ENCODE measurements around the gene RAP1A.
A peak's percentile ranks its signal among the peaks of the same experiment; 100 is the strongest.

Gene RAP1A

DNA sequence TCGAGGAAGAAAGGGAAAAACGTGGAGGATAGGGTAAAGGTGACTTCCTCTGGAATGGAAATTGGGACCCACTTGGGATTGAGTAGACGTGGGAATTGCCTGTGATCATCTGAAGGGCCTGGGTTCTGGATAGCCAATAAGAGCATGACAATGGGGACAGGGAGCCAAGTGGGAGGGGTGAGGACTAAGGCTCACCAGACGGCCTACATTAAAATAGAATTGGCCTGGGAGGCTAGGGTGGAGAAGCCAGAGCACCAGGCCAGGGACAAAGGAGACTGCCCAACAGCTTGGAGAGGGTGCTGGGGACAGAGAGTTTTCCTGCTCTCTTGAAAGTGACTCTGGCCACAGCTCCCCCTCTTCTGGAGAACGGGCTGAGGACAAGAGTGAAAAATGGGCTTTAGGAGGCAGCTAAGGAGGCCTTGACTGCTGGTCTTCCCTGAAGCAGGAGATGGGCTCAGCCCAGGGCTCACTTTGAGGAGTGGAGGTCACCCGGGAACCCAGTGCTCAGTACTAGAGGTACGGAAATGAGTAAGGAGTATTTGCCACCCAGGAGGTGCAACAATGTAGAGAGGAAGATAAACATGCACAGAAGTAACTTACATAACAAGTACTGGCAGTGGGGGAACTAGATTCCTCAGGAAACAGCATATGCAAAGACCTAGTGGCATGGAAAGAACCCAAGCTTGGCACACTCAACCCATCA lies 100.8 kb downstream of the RAP1A start:
- Mint-ChIP-seq H3K27ac (no peak overlapping the region), H3K9me3 (no peaks in the 10 kb centered on the region), H3K4me3 (no peak overlapping the region), H3K36me3 (ENCODE audit: low read depth) (no peaks in the 10 kb centered on the region), H3K27me3 (ENCODE audit: low read depth, poor library complexity) (peaks cover 7% of the 10 kb centered on the region), H3K4me1 (peaks cover 33% of the 10 kb centered on the region)
- no peak for TF ChIP-seq CTCF (IDR thresholded peaks at IDR 0.05)
- DNase-seq: no peak

DNA sequence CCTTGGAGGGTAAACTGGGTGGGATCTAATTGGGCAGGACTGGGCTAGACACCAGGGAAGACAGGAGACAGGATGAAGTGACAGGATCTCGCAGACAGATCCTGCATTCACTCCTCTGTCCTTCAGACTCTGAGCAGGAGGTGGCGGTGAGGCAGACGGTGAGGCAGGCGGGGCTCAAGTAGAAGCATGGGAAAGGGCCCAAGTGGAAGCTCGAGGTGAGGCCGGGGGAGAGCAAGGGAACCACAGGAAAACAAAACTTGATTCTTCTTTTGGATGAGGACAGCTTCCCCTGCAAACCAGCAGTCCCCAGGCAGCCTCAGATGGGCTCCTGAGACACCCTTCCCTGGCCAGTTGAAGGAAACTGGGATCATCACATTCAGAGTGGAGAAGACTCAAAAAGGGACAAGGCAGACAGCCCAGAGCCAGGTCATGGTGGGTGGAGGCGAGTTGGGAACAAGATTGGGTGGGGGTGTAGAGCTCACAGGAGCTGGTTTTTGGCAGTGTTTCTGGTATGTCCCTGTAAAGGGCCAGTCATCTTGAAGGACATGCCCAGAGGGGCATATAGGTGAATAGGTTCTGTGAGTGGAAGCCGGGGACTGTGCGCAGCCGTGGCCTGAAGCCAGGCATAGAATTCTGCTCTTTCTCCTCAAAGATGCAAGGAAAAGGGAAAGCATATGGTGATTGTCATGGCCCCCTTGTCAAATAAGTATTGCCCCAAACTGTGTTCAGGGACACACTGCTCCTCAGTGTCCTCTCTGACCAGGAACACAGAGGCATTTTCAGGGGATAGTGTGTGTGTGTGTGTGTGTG lies 101.6 kb downstream of the RAP1A start:
- Mint-ChIP-seq H3K4me3 (no peak overlapping the region), H3K27ac (peak overlapping the region; percentile 21), H3K36me3 (ENCODE audit: low read depth) (no peaks in the 10 kb centered on the region), H3K9me3 (no peaks in the 10 kb centered on the region), H3K27me3 (ENCODE audit: low read depth, poor library complexity) (peaks cover 7% of the 10 kb centered on the region), H3K4me1 (peaks cover 39% of the 10 kb centered on the region)
- no peak for TF ChIP-seq CTCF (IDR thresholded peaks at IDR 0.05)
- DNase-seq: no peak

DNA sequence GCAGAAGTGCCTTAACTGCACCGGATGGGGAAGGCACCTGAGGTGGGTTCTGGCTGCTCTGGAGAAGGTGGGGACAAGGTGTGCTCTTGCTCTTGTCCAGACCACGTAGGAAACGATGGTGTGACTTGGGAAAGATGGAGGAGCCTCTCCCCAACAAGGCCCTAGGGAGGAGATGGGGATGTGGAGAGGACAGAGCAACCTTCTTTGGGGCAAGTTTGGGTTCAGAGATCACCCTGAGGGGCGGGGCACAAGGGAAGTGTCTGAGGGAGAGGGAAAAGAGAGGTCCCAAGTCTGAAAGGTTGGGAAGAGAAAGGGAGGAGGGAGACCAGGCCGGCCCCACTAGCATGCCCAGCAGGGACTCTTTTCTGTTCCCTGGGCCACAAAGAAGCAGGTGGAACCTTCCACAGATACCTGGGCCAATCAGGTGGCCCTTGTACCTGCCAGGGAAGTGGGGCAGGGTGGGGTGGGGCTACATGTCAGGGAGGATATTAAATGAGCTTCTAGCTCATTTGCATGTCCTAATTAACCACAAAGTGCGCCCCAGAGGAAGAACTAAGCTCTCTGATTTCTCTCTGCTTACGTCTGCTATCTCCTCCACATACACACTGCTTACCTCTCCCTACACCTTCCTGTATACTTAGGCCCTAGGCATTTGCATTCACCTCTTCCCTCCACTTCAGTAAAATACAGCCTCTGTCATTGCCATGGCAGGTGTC lies 103.7 kb downstream of the RAP1A start:
- no peak for TF ChIP-seq CTCF (IDR thresholded peaks at IDR 0.05)
- DNase-seq: no peak
- H3K4me3 Mint-ChIP-seq: no peak overlapping the region
- no peak overlapping the region for H3K27ac Mint-ChIP-seq
- no peaks in the 10 kb centered on the region for H3K9me3 Mint-ChIP-seq
- H3K27me3 Mint-ChIP-seq (ENCODE audit: low read depth, poor library complexity): peaks cover 7% of the 10 kb centered on the region
- peaks cover 5% of the 10 kb centered on the region for H3K36me3 Mint-ChIP-seq (ENCODE audit: low read depth)
- H3K4me1 Mint-ChIP-seq: peaks cover 60% of the 10 kb centered on the region

- Mint-ChIP-seq H3K27me3 (ENCODE audit: low read depth, poor library complexity) (peaks cover 7% of the 10 kb centered on the region), H3K4me1 (peaks cover 66% of the 10 kb centered on the region), H3K27ac (peak overlapping the region; percentile 84), H3K36me3 (ENCODE audit: low read depth) (peaks cover 5% of the 10 kb centered on the region), H3K4me3 (no peak overlapping the region), H3K9me3 (no peaks in the 10 kb centered on the region)
- DNase-seq: no peak
- TF ChIP-seq CTCF (IDR thresholded peaks at IDR 0.05): no peak
Measured at GRCh38 chr1:111723871-111724270, 104.3 kb downstream of the RAP1A start.

GRCh38 chr1:111725192-111725591 lies 105.6 kb downstream of the RAP1A start:
- peak; percentile 47 for DNase-seq
- Mint-ChIP-seq H3K4me1 (peaks cover 79% of the 10 kb centered on the region), H3K27me3 (ENCODE audit: low read depth, poor library complexity) (peaks cover 7% of the 10 kb centered on the region), H3K36me3 (ENCODE audit: low read depth) (peaks cover 5% of the 10 kb centered on the region), H3K27ac (peak overlapping the region; percentile 21), H3K4me3 (peak overlapping the region; percentile 45), H3K9me3 (no peaks in the 10 kb centered on the region)
- no peak for TF ChIP-seq CTCF (IDR thresholded peaks at IDR 0.05)
